ENCODE results near the gene PCDHGB3.
"Not testable (repeated sequence)": the region's sequence is repeated elsewhere in the genome, so short reads cannot be mapped to it uniquely, and the experiment has no call there.

PCDHGB3 gene

GRCh38 chr5:141346017-141346416 lies 24.0 kb upstream of the PCDHGB3 start:
- H3K9me3 Mint-ChIP-seq = peaks cover 56% of the 10 kb centered on the region
- DNase-seq, H3K27ac Mint-ChIP-seq, H3K4me1 Mint-ChIP-seq, H3K4me3 Mint-ChIP-seq, ATAC-seq: not testable (repeated sequence)
- peaks cover 65% of the 10 kb centered on the region for H3K27me3 Mint-ChIP-seq
- peaks cover 25% of the 10 kb centered on the region for H3K36me3 Mint-ChIP-seq (ENCODE audit: low read depth)

GRCh38 chr5:141349917-141350619 lies 20.0 kb upstream of the PCDHGB3 start, which contains the start of gene PCDHGB1:
Gene PCDHGB1, plus strand, starts transcription at chr5:141350099. Its CDS starts 162 bp downstream, at chr5:141350261.
- H3K9me3 Mint-ChIP-seq = peaks cover 49% of the 10 kb centered on the region
- H3K4me3 Mint-ChIP-seq = no peak within 1 kb of the TSS
- H3K27ac Mint-ChIP-seq = no peak within 1 kb of the TSS
- H3K4me1 Mint-ChIP-seq = no peaks in the 10 kb centered on the region
- peaks cover 17% of the 10 kb centered on the region for H3K36me3 Mint-ChIP-seq (ENCODE audit: low read depth)
- no peak for ATAC-seq
- DNase-seq = peak; percentile 20
- peaks cover 60% of the 10 kb centered on the region for H3K27me3 Mint-ChIP-seq

DNA sequence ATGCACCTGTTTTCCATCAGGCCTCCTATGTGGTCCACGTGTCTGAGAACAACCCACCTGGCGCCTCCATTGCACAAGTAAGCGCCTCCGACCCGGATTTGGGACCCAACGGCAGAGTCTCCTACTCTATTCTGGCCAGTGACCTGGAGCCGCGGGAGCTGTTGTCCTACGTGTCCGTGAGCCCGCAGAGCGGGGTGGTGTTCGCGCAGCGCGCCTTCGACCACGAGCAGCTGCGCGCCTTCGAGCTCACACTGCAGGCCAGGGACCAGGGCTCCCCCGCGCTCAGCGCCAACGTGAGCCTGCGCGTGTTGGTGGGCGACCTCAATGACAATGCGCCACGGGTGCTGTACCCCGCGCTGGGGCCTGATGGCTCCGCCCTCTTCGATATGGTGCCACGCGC lies 18.5 kb upstream of the PCDHGB3 start:
- Mint-ChIP-seq H3K27me3 (peaks cover 60% of the 10 kb centered on the region), H3K4me1 (no peaks in the 10 kb centered on the region), H3K9me3 (peaks cover 50% of the 10 kb centered on the region), H3K36me3 (ENCODE audit: low read depth) (peaks cover 21% of the 10 kb centered on the region), H3K4me3 (no peak overlapping the region), H3K27ac (no peak overlapping the region)
- ATAC-seq = no peak
- DNase-seq = no peak

DNA sequence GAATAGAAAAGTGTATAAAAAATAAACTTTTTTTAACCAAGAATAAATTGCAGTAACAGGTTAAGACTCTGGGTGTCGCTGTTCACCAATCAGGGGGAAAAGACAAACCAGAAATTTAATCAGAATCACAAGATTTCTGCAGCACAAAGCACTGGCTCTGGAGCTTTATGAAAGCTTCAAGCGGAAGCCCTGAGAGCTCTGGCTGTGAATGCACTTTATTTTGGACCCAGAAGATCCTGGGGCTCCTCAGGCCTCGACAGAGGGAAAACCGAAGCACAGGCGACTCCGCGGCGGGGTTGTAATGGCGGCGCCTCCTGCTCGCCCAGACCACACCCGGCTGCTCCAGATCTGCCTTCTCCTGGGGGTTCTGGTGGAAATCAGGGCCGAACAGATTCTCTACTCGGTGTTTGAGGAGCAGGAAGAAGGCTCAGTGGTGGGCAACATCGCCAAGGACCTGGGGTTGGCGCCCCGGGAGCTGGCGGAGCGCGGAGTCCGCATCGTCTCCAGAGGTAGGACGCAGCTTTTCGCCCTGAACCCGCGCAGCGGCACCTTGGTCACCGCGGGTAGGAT lies 15.1 kb upstream of the PCDHGB3 start, which contains the start of gene PCDHGA4:
TSS of gene PCDHGA4 (plus strand) at position 122 of the 570 bp plus-strand sequence. CDS start at position 209, 87 bp downstream.
- Mint-ChIP-seq H3K27me3 (peaks cover 62% of the 10 kb centered on the region), H3K4me3 (no peak within 1 kb of the TSS), H3K27ac (no peak within 1 kb of the TSS), H3K36me3 (ENCODE audit: low read depth) (peaks cover 23% of the 10 kb centered on the region), H3K9me3 (peaks cover 47% of the 10 kb centered on the region), H3K4me1 (peaks cover 2% of the 10 kb centered on the region)
- no peak for DNase-seq
- ATAC-seq = no peak

DNA sequence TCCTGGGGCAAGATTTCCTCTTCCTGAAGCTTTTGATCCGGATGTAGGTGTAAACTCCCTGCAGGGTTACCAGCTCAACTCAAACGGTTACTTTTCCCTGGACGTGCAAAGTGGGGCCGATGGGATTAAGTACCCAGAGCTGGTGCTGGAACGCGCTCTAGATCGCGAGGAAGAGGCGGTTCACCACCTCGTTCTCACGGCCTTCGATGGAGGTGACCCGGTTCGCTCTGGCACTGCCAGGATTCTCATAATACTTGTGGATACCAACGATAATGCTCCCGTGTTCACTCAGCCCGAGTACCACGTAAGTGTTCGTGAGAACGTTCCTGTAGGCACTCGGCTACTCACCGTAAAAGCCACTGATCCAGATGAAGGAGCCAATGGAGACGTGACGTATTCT lies 14.4 kb upstream of the PCDHGB3 start:
- DNase-seq = no peak
- Mint-ChIP-seq H3K27me3 (peaks cover 61% of the 10 kb centered on the region), H3K4me1 (peaks cover 2% of the 10 kb centered on the region), H3K9me3 (peaks cover 46% of the 10 kb centered on the region), H3K36me3 (ENCODE audit: low read depth) (peaks cover 23% of the 10 kb centered on the region), H3K27ac (no peak overlapping the region), H3K4me3 (no peak overlapping the region)
- ATAC-seq = no peak

GRCh38 chr5:141356133-141356532 lies 13.9 kb upstream of the PCDHGB3 start:
- H3K4me3 Mint-ChIP-seq = no peak overlapping the region

GRCh38 chr5:141356950-141357349 lies 13.1 kb upstream of the PCDHGB3 start:
- Mint-ChIP-seq H3K27ac (no peak overlapping the region), H3K27me3 (peaks cover 61% of the 10 kb centered on the region), H3K9me3 (peaks cover 47% of the 10 kb centered on the region)

More at GRCh38 chr5:141356133-141356532, 13.9 kb upstream of the PCDHGB3 start:
- no peak for DNase-seq
- Mint-ChIP-seq H3K4me1 (peaks cover 2% of the 10 kb centered on the region), H3K27me3 (peaks cover 61% of the 10 kb centered on the region), H3K9me3 (peaks cover 47% of the 10 kb centered on the region), H3K36me3 (ENCODE audit: low read depth) (peaks cover 28% of the 10 kb centered on the region), H3K27ac (no peak overlapping the region)
- ATAC-seq = no peak

DNA sequence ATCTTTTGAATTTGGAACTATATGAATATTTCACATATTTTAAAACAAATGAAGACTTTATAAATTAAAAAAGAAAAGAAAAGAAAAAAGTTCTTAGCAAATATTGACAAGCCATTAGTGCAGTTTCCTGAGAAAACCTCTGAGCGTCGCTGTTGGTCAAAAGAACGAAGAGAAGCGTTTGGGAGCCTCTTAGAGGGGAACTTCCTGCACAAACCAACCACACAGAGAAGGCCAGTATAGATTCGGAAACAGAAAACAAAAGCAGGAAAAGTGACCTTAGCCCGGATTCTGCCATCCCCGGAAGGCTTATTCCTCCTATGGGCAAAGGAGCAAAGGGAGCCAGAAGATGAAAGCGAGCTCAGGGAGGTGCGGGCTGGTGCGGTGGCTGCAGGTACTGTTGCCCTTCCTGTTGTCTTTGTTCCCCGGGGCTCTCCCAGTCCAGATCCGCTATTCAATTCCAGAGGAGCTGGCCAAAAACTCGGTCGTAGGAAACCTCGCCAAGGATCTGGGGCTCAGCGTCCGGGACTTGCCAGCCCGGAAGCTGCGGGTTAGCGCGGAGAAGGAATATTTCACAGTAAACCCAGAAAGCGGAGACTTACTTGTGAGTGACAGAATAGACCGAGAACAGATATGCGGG lies 10.1 kb upstream of the PCDHGB3 start, which contains the start of gene PCDHGB2:
TSS of gene PCDHGB2 (plus strand) at position 205 of the 637 bp plus-strand sequence. CDS start at position 347, 142 bp downstream.
- peaks cover 53% of the 10 kb centered on the region for H3K9me3 Mint-ChIP-seq
- peaks cover 69% of the 10 kb centered on the region for H3K27me3 Mint-ChIP-seq
- no peak within 1 kb of the TSS for H3K27ac Mint-ChIP-seq
- peaks cover 2% of the 10 kb centered on the region for H3K4me1 Mint-ChIP-seq
- peaks cover 37% of the 10 kb centered on the region for H3K36me3 Mint-ChIP-seq (ENCODE audit: low read depth)
- peak within 1 kb of the TSS; percentile 76 for H3K4me3 Mint-ChIP-seq
- DNase-seq (no peak), ATAC-seq (no peak)

More at GRCh38 chr5:141356950-141357349, 13.1 kb upstream of the PCDHGB3 start:
- ATAC-seq = no peak
- no peak for DNase-seq
- peaks cover 2% of the 10 kb centered on the region for H3K4me1 Mint-ChIP-seq
- H3K36me3 Mint-ChIP-seq (ENCODE audit: low read depth) = peaks cover 30% of the 10 kb centered on the region
- no peak overlapping the region for H3K4me3 Mint-ChIP-seq

DNA sequence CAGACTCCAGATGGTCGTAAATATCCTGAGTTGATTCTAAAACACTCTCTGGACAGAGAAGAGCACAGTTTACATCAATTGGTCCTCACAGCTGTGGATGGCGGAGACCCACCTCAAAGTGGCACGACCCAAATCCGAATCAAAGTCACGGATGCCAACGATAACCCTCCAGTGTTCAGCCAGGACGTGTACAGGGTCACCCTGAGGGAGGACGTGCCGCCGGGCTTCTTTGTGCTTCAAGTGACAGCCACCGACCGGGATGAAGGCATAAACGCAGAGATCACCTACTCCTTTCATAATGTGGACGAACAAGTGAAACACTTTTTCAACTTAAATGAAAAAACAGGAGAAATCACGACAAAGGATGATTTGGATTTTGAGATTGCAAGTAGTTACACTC lies 9.4 kb upstream of the PCDHGB3 start:
- DNase-seq = no peak
- ATAC-seq = no peak
- Mint-ChIP-seq H3K36me3 (ENCODE audit: low read depth) (peaks cover 41% of the 10 kb centered on the region), H3K27ac (no peak overlapping the region), H3K4me1 (peaks cover 2% of the 10 kb centered on the region), H3K9me3 (peaks cover 59% of the 10 kb centered on the region), H3K27me3 (peaks cover 75% of the 10 kb centered on the region), H3K4me3 (no peak overlapping the region)

- H3K27ac Mint-ChIP-seq = no peak overlapping the region
- H3K4me3 Mint-ChIP-seq = no peak overlapping the region
- ATAC-seq = no peak
- DNase-seq = no peak
- peaks cover 52% of the 10 kb centered on the region for H3K9me3 Mint-ChIP-seq
- peaks cover 2% of the 10 kb centered on the region for H3K4me1 Mint-ChIP-seq
- peaks cover 38% of the 10 kb centered on the region for H3K36me3 Mint-ChIP-seq (ENCODE audit: low read depth)
- H3K27me3 Mint-ChIP-seq = peaks cover 71% of the 10 kb centered on the region
Measured at GRCh38 chr5:141362719-141363118, 7.3 kb upstream of the PCDHGB3 start.

GRCh38 chr5:141363952-141364660 lies 5.9 kb upstream of the PCDHGB3 start, which contains the start of gene PCDHGA5:
Gene PCDHGA5, plus strand, starts transcription at chr5:141364162. Its CDS starts 169 bp downstream, at chr5:141364331.
- ATAC-seq (no peak), DNase-seq (no peak)
- Mint-ChIP-seq H3K9me3 (peaks cover 48% of the 10 kb centered on the region), H3K27ac (no peak within 1 kb of the TSS), H3K27me3 (peaks cover 70% of the 10 kb centered on the region), H3K4me3 (no peak within 1 kb of the TSS), H3K4me1 (peaks cover 2% of the 10 kb centered on the region), H3K36me3 (ENCODE audit: low read depth) (peaks cover 38% of the 10 kb centered on the region)

- Mint-ChIP-seq H3K27me3 (peaks cover 75% of the 10 kb centered on the region), H3K4me1 (peaks cover 2% of the 10 kb centered on the region), H3K27ac (no peak overlapping the region), H3K4me3 (no peak overlapping the region), H3K36me3 (ENCODE audit: low read depth) (peaks cover 34% of the 10 kb centered on the region), H3K9me3 (peaks cover 49% of the 10 kb centered on the region)
- DNase-seq (no peak), ATAC-seq (no peak)
Measured at GRCh38 chr5:141366016-141366896, 3.8 kb upstream of the PCDHGB3 start.

Data from activated naive CD8-positive, alpha-beta T cell treated with anti-CD3 and anti-CD28 coated beads, Interleukin-2, amount 50 U/mL, for 24 hours (primary cell).